SU-DHL-6 (cell line): ENCODE results near the gene FAM83C.
"Not testable (repeated sequence)": the region's sequence is repeated elsewhere in the genome, so short reads cannot be mapped to it uniquely, and the experiment has no call there.

Source experiments
- H2AFZ ChIP-seq: fragments of 200-600 bp; sonication (generic); 2 replicates; pipeline ENCODE4 v1.6.1; 2014; ENCODE audit warnings: low read depth, mild to moderate bottlenecking, moderate library complexity, mixed read lengths, antibody characterized with exemption, low read length; ENCODE audit not compliant: severe bottlenecking
- H3F3A ChIP-seq: fragments of 200-600 bp; shearing (Covaris generic); 2 replicates; pipeline ENCODE4 v1.6.0; 2016; ENCODE audit warnings: antibody characterized with exemption, mild to moderate bottlenecking; ENCODE audit not compliant: insufficient read depth
- H3K27ac ChIP-seq: fragments of 200-600 bp; sonication (generic); 2 replicates; pipeline ENCODE4 v1.5.1; 2016; ENCODE audit warnings: low read depth, mild to moderate bottlenecking, low read length, moderate library complexity, mixed read lengths
- H3K27me3 ChIP-seq: fragments of 200-600 bp; sonication (generic), shearing (Covaris generic); 2 replicates; pipeline ENCODE4 v1.6.0; 2014; ENCODE audit warnings: mild to moderate bottlenecking, low read length
- H3K36me3 ChIP-seq: fragments of 200-600 bp; sonication (generic); 2 replicates; pipeline ENCODE4 v1.6.1; 2014; ENCODE audit warnings: mild to moderate bottlenecking, low read length, mixed read lengths
- H3K4me2 ChIP-seq: fragments of 300-600, 200-600 bp; shearing (Covaris generic), sonication (generic); 2 replicates; pipeline ENCODE4 v1.6.0; 2014; ENCODE audit warnings: low read length, low read depth, mild to moderate bottlenecking; ENCODE audit not compliant: poor library complexity, severe bottlenecking
- H3K4me3 ChIP-seq: fragments of 200-600 bp; sonication (generic); 2 replicates; pipeline ENCODE4 v1.5.1; 2014; ENCODE audit warnings: antibody characterized with exemption, low read length, mild to moderate bottlenecking, mixed read lengths; ENCODE audit not compliant: insufficient read depth, poor library complexity, severe bottlenecking
- H3K79me2 ChIP-seq: fragments of 200-600 bp; sonication (generic); 2 replicates; pipeline ENCODE4 v1.6.1; 2014; ENCODE audit warnings: mild to moderate bottlenecking, low read length, moderate library complexity; ENCODE audit not compliant: insufficient read depth
- H3K9ac ChIP-seq: fragments of 200-600 bp; sonication (generic); 2 replicates; pipeline ENCODE4 v1.7.0; 2014; ENCODE audit warnings: mild to moderate bottlenecking, low read length
- H3K9me2 ChIP-seq: fragments of 200-600 bp; sonication (generic); replicated peaks from 2 replicates; pipeline ENCODE4 v1.6.1; 2014; ENCODE audit warnings: low read length; ENCODE audit not compliant: insufficient read depth
- H3K9me3 ChIP-seq: fragments of 200-600 bp; sonication (generic); 2 replicates; pipeline ENCODE4 v1.6.1; 2014; ENCODE audit warnings: low read length, mixed read lengths; ENCODE audit not compliant: insufficient read depth
- H4K20me1 ChIP-seq: fragments of 200-600 bp; sonication (generic); 2 replicates; pipeline ENCODE4 v1.6.1; 2014; ENCODE audit warnings: low read depth, mild to moderate bottlenecking, antibody characterized with exemption, low read length, moderate library complexity, mixed read lengths
- EZH2phosphoT487 ChIP-seq: fragments of 200-600 bp; sonication (generic), shearing (Covaris generic); conservative IDR thresholded peaks from 2 replicates; pipeline ENCODE4 v1.6.1; 2018; ENCODE audit warnings: mild to moderate bottlenecking, antibody characterized with exemption, low read length, moderate library complexity, mixed read lengths
- TF ChIP-seq, protein P1 (sequence below): fragments of 200-600 bp; sonication (generic); IDR thresholded peaks from one replicate; pipeline ENCODE4 v1.5.1; 2017; ENCODE audit warnings: antibody characterized with exemption, mild to moderate bottlenecking, low read length, moderate library complexity; ENCODE audit not compliant: insufficient read depth, poor library complexity, severe bottlenecking

FAM83C gene

DNA sequence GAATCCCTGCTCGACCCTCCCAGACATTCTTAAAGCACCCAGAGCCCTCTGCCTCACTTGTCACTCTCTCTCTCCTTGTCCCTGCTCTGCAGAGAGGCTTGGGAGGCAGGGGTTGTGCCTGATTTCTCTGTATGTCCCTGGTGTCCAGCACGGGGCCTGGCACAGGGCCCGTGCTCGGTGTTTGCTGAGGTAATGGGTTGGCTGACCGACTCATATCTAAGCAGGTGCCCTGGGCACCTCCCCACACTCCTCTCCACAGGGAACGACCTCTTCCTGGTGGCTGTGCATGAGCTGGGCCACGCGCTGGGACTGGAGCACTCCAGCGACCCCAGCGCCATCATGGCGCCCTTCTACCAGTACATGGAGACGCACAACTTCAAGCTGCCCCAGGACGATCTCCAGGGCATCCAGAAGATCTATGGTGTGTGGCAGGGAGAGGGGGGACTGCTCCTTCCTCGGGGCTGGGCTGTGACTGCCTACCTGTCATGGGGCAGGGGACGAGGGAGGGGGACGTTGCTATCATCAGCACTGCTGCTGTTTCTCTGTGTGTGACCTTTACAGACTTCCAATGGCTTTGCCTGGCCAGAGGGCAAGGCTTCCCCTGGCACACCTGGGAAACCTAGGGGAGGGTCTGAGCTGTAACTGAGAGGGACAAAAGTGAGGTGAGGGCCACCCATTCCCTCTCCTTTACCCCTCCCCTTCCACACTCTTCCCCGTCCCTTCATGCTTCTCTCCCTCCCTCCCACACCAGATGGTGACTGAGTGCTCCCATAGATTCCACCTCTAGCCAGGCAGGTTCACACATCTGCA lies 28.5 kb downstream of the FAM83C start:
- H3K4me3 ChIP-seq = no peak overlapping the region
- no peaks in the 10 kb centered on the region for H3K36me3 ChIP-seq
- H4K20me1 ChIP-seq = no peaks in the 10 kb centered on the region
- H3K9me3 ChIP-seq = no peaks in the 10 kb centered on the region
- H3K4me2 ChIP-seq = no peak overlapping the region
- no peaks in the 10 kb centered on the region for H3K79me2 ChIP-seq
- no peak overlapping the region for H3K9ac ChIP-seq
- H3K27me3 ChIP-seq = no peaks in the 10 kb centered on the region
- H2AFZ ChIP-seq = no peak overlapping the region
- no peaks in the 10 kb centered on the region for H3F3A ChIP-seq
- no peak overlapping the region for H3K27ac ChIP-seq
- no peaks in the 10 kb centered on the region for H3K9me2 ChIP-seq
- no peak for TF ChIP-seq EZH2phosphoT487
- TF ChIP-seq, protein P1, sequence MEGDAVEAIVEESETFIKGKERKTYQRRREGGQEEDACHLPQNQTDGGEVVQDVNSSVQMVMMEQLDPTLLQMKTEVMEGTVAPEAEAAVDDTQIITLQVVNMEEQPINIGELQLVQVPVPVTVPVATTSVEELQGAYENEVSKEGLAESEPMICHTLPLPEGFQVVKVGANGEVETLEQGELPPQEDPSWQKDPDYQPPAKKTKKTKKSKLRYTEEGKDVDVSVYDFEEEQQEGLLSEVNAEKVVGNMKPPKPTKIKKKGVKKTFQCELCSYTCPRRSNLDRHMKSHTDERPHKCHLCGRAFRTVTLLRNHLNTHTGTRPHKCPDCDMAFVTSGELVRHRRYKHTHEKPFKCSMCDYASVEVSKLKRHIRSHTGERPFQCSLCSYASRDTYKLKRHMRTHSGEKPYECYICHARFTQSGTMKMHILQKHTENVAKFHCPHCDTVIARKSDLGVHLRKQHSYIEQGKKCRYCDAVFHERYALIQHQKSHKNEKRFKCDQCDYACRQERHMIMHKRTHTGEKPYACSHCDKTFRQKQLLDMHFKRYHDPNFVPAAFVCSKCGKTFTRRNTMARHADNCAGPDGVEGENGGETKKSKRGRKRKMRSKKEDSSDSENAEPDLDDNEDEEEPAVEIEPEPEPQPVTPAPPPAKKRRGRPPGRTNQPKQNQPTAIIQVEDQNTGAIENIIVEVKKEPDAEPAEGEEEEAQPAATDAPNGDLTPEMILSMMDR = no peak

DNA sequence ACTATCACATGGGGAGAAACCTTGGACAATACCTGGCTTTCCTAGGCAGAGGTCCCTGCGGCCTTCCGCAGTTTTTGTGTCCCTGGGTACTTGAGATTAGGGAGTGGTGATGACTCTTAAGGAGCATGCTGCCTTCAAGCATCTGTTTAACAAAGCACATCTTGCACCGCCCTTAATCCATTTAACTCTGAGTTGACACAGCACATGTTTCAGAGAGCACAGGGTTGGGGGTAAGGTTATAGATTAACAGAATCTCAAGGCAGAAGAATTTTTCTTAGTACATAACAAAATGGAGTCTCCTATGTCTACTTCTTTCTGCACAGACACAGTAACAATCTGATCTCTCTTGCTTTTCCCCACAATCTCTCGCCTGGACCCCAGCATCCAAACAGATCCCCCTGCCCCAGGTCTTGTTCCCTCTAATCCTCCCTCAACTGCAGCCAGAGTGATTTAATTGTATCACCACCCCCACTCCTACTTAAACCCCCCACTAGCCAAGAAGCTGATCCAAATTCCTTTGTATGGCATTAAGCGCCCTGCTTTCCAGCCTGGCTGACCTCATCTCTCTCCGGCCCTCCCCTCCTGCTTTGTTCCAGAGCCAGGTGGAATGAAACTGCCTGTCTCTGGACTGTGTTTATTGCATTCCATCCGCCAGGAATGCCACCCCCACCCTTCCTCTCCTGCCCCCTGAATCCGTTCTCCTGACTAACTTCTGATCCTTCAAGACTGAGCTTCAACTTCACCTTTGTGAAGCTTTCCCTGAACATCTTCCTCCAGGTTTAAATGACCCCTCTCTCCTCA lies 29.3 kb downstream of the FAM83C start:
- H3K79me2 ChIP-seq, H3K36me3 ChIP-seq, H3K4me3 ChIP-seq, H2AFZ ChIP-seq, H3K9ac ChIP-seq, H3K27ac ChIP-seq, H4K20me1 ChIP-seq, H3K9me3 ChIP-seq, H3F3A ChIP-seq, H3K27me3 ChIP-seq, H3K9me2 ChIP-seq, H3K4me2 ChIP-seq: not testable (repeated sequence)

DNA sequence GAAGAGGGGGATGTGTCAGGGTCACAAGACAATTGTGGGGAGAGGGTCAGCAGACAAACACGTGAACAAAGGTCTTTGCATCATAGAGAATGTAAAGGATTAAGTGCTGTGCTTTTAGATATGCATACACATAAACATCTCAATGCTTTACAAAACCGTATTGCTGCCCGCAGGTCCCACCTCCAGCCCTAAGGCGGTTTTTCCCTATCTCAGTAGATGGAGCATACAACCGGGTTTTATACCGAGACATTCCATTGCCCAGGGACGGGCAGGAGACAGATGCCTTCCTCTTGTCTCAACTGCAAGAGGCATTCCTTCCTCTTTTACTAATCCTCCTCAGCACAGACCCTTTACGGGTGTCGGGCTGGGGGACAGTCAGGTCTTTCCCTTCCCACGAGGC lies 29.9 kb downstream of the FAM83C start:
- not testable (repeated sequence) for H3K27me3 ChIP-seq, H3K9me3 ChIP-seq, H3K36me3 ChIP-seq, H3K9me2 ChIP-seq, H4K20me1 ChIP-seq, H2AFZ ChIP-seq, H3K4me2 ChIP-seq, H3K4me3 ChIP-seq, H3K27ac ChIP-seq, H3K79me2 ChIP-seq, H3F3A ChIP-seq, H3K9ac ChIP-seq

DNA sequence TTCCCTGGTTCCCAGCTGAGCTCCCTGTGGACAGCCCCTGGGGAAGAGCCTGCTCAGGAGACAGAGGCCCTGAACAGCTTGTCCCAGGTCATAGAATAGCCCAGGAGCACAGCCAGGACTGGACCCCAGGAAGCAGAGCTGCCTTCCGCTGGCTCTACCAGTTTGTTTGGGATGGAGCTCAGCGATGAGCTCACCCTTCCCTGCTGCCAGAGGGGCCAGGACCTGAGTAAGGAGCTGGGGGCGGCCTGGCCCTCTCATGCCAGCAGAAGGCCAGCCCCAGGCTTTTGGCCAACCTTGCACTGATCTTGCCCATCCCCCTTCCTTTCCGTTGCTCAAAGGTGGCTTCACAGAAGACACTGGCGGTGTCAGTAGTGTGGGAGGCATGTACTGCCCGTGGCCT lies 31.8 kb downstream of the FAM83C start:
- Histone ChIP-seq H3K36me3 (no peaks in the 10 kb centered on the region), H3K27me3 (no peaks in the 10 kb centered on the region), H3K4me3 (no peak overlapping the region), H3K27ac (no peak overlapping the region), H3K79me2 (no peaks in the 10 kb centered on the region), H3K4me2 (no peak overlapping the region), H3K9me2 (no peaks in the 10 kb centered on the region), H3F3A (no peaks in the 10 kb centered on the region), H2AFZ (no peak overlapping the region), H3K9ac (no peak overlapping the region), H3K9me3 (no peaks in the 10 kb centered on the region), H4K20me1 (no peaks in the 10 kb centered on the region)
- no peak for TF ChIP-seq EZH2phosphoT487
- TF ChIP-seq, protein P1 = no peak
